IMR-90 (cell line): Measurements from ENCODE around the gene TJP1. TPM values are rescaled to one million over a fixed set of nuclear protein-coding genes. Genes with fewer than 3 reads are reported as not detected.

Experiments
- ATAC-seq: fragments of 200-7000 bp; cut with Tn5 transposase; 2 replicates; pipeline ENCODE4 v1.9.1; 2020; ENCODE audit warnings: low read depth, mild to moderate bottlenecking, moderate library complexity
- BruUV-seq: library from RNA; stranded (reverse); fragments of 400-500 nt; replicated peaks from 2 replicates; lab custom pipeline; 2021; lab: Mats Ljungman, UMichigan
- CTCF ChIA-PET: fragments of 300-600 bp; formaldehyde crosslinking; extraction: SDS; loops from one replicate; lab custom pipeline; 2021; ENCODE audit warnings: antibody characterized with exemption; lab: Yijun Ruan, JAX
- POLR2A ChIA-PET: fragments of 300-600 bp; sonication (Branson Sonifier 250); formaldehyde crosslinking; loops from one replicate; lab custom pipeline; 2022; ENCODE audit warnings: antibody characterized with exemption; ENCODE audit not compliant: unreplicated experiment; lab: Charles Lee
- DNase-seq: peaks from one replicate; pipeline ENCODE4 v3.0.0; 2013
- H2AFZ ChIP-seq: replicated peaks from 2 replicates; pipeline ENCODE3; 2013; ENCODE audit warnings: low read length, mild to moderate bottlenecking; ENCODE audit not compliant: poor library complexity
- H2AK5ac ChIP-seq: 2 replicates; pipeline ENCODE4 v1.6.1; 2013; ENCODE audit warnings: low read depth, low read length, inconsistent platforms
- H2AK9ac ChIP-seq: replicated peaks from 2 replicates; pipeline ENCODE3; 2013; ENCODE audit warnings: mild to moderate bottlenecking, low read depth, low read length, moderate library complexity; ENCODE audit not compliant: poor library complexity
- H2BK120ac ChIP-seq: 2 replicates; pipeline ENCODE4 v1.6.1; 2013; ENCODE audit warnings: low read depth, low read length, inconsistent platforms
- H2BK15ac ChIP-seq: 3 replicates; pipeline ENCODE4 v1.6.1; 2013; ENCODE audit warnings: low read depth, low read length, inconsistent platforms
- H2BK20ac ChIP-seq: 2 replicates; pipeline ENCODE4 v1.6.1; 2013; ENCODE audit warnings: low read depth, mild to moderate bottlenecking, inconsistent platforms, low read length, moderate library complexity
- H2BK5ac ChIP-seq: 2 replicates; pipeline ENCODE4 v1.6.1; 2013; ENCODE audit warnings: mild to moderate bottlenecking, low read depth, low read length, inconsistent platforms; ENCODE audit not compliant: poor library complexity, severe bottlenecking
- H3K14ac ChIP-seq: replicated peaks from 2 replicates; pipeline ENCODE4 v1.6.1; 2013; ENCODE audit warnings: low read depth, low read length, inconsistent platforms
- H3K18ac ChIP-seq: 2 replicates; pipeline ENCODE4 v1.6.1; 2013; ENCODE audit warnings: low read depth, low read length, control low read depth
- H3K23ac ChIP-seq: 2 replicates; pipeline ENCODE4 v1.6.1; 2013; ENCODE audit warnings: low read depth, low read length, inconsistent platforms
- H3K27ac ChIP-seq: 2 replicates; pipeline ENCODE4 v1.5.1; 2013; ENCODE audit warnings: mild to moderate bottlenecking, control low read depth, low read length; ENCODE audit not compliant: insufficient read depth
- H3K27me3 ChIP-seq: 2 replicates; pipeline ENCODE4 v1.6.1; 2013; ENCODE audit warnings: low read length; ENCODE audit not compliant: control insufficient read depth, insufficient read depth
- H3K36me3 ChIP-seq: 2 replicates; pipeline ENCODE4 v1.6.1; 2013; ENCODE audit warnings: low read length, mixed read lengths; ENCODE audit not compliant: control insufficient read depth, insufficient read depth
- H3K4ac ChIP-seq: 2 replicates; pipeline ENCODE4 v1.6.1; 2013; ENCODE audit warnings: low read depth, low read length, inconsistent platforms
- H3K4me1 ChIP-seq: 2 replicates; pipeline ENCODE4 v1.6.1; 2013; ENCODE audit warnings: low read length, mixed read lengths; ENCODE audit not compliant: control insufficient read depth, insufficient read depth
- H3K4me2 ChIP-seq: 2 replicates; pipeline ENCODE4 v1.6.1; 2013; ENCODE audit warnings: low read depth, mild to moderate bottlenecking, control low read depth, low read length, moderate library complexity
- H3K4me3 ChIP-seq: 2 replicates; pipeline ENCODE4 v1.5.1; 2013; ENCODE audit warnings: low read depth, mild to moderate bottlenecking, control low read depth, low read length, moderate library complexity; ENCODE audit not compliant: insufficient read depth
- H3K56ac ChIP-seq: 2 replicates; pipeline ENCODE4 v1.6.1; 2013; ENCODE audit warnings: low read length, inconsistent platforms; ENCODE audit not compliant: insufficient read depth; ENCODE audit errors: extremely low read depth
- H3K79me1 ChIP-seq, 2 experiments: 2 replicates each; pipeline ENCODE4 v1.6.1; 2013; ENCODE audit warnings: low read length in 2 of 2, inconsistent platforms in 1 of 2, low read depth in 1 of 2
- H3K9ac ChIP-seq: 2 replicates; pipeline ENCODE4 v1.6.1; 2013; ENCODE audit warnings: low read depth, low read length, control low read depth
- H3K9me1 ChIP-seq: 2 replicates; pipeline ENCODE4 v1.6.1; 2013; ENCODE audit warnings: low read length, inconsistent platforms; ENCODE audit not compliant: insufficient read depth
- H3K9me3 ChIP-seq: 2 replicates; pipeline ENCODE4 v1.6.1; 2013; ENCODE audit warnings: low read length; ENCODE audit not compliant: control insufficient read depth, insufficient read depth
- H4K20me1 ChIP-seq: 2 replicates; pipeline ENCODE4 v1.6.1; 2013; ENCODE audit warnings: low read length, inconsistent platforms; ENCODE audit not compliant: insufficient read depth
- H4K5ac ChIP-seq: 2 replicates; pipeline ENCODE4 v1.6.1; 2013; ENCODE audit warnings: mild to moderate bottlenecking, low read depth, low read length, control low read depth
- H4K8ac ChIP-seq, 2 experiments: 2 replicates each; pipeline ENCODE4 v1.6.1; 2013; ENCODE audit warnings: low read depth in 2 of 2, low read length in 2 of 2, control low read depth in 1 of 2, inconsistent platforms in 1 of 2
- H4K91ac ChIP-seq: 2 replicates; pipeline ENCODE4 v1.6.1; 2013; ENCODE audit warnings: low read depth, low read length, inconsistent platforms; ENCODE audit not compliant: insufficient read depth
- BHLHE40 ChIP-seq: fragments of 150-350 bp; IDR thresholded peaks from 2 replicates; pipeline ENCODE4 v1.6.1; 2016; ENCODE audit warnings: mild to moderate bottlenecking, low read depth, low read length
- CEBPB ChIP-seq: IDR thresholded peaks from 2 replicates; pipeline ENCODE4 v1.6.1; 2012; ENCODE audit warnings: low read depth, low read length, improper control_type of control experiment
- ELK1 ChIP-seq: fragments of 150-350 bp; IDR thresholded peaks from 2 replicates; pipeline ENCODE4 v1.6.1; 2016; ENCODE audit warnings: low read depth, mild to moderate bottlenecking, low read length, moderate library complexity, borderline replicate concordance
- FOS ChIP-seq: fragments of 150-350 bp; IDR thresholded peaks from 2 replicates; pipeline ENCODE4 v1.6.1; 2016; ENCODE audit warnings: low read depth, low read length
- MAFK ChIP-seq: IDR thresholded peaks from 2 replicates; pipeline ENCODE4 v1.6.1; 2012; ENCODE audit warnings: low read depth, low read length, improper control_type of control experiment
- MAZ ChIP-seq: IDR thresholded peaks from 2 replicates; pipeline ENCODE4 v1.6.1; 2012; ENCODE audit warnings: low read depth, mild to moderate bottlenecking, low read length, improper control_type of control experiment, moderate library complexity, borderline replicate concordance
- MXI1 ChIP-seq: IDR thresholded peaks from 2 replicates; pipeline ENCODE4 v1.6.1; 2012; ENCODE audit warnings: low read depth, mild to moderate bottlenecking, low read length, moderate library complexity, borderline replicate concordance
- POLR2A ChIP-seq: IDR thresholded peaks from 2 replicates; pipeline ENCODE4 v1.6.1; 2012; ENCODE audit warnings: mild to moderate bottlenecking, low read depth, low read length
- RAD21 ChIP-seq: IDR thresholded peaks from 2 replicates; pipeline ENCODE4 v1.6.1; 2012; ENCODE audit warnings: low read length, improper control_type of control experiment
- RCOR1 ChIP-seq: IDR thresholded peaks from 2 replicates; pipeline ENCODE4 v1.6.1; 2012; ENCODE audit warnings: mild to moderate bottlenecking, low read length, improper control_type of control experiment; ENCODE audit not compliant: insufficient replicate concordance
- SMC3 ChIP-seq: fragments of 150-350 bp; IDR thresholded peaks from 2 replicates; pipeline ENCODE4 v1.6.1; 2016; ENCODE audit warnings: low read depth, mild to moderate bottlenecking, antibody characterized with exemption, low read length, moderate library complexity
- USF2 ChIP-seq: fragments of 150-350 bp; IDR thresholded peaks from 2 replicates; pipeline ENCODE4 v1.6.1; 2017; ENCODE audit warnings: mild to moderate bottlenecking, antibody characterized with exemption, low read length, low read depth
- WGBS, 2 experiments: methylation state at CpG; one replicate each; pipeline versions ENCODE4 v1.1.5 to v1.1.7; 2013; ENCODE audit warnings: missing lambda C conversion rate in 2 of 2; ENCODE audit not compliant: insufficient read length in 1 of 2; ENCODE audit errors: extremely low coverage in 2 of 2; 5-methylcytosine and 5-hydroxymethylcytosine counted together
- dilution Hi-C: fragments of 300-500 bp; cut with HindIII; formaldehyde crosslinking; loops from one replicate; pipeline ENCODE4 v1.14.3; 2018; ENCODE audit warnings: low sequenced_read_pairs; ENCODE audit not compliant: unreplicated experiment
- in situ Hi-C: fragments of 300-500 bp; cut with MboI; formaldehyde crosslinking; loops from 3 replicates; pipeline ENCODE4 v1.14.3; 2019; ENCODE audit warnings: low sequenced_read_pairs, inconsistent platforms, mixed read lengths
- intact Hi-C: fragments of 100-400 bp; cut with micrococcal nuclease; formaldehyde crosslinking; loops from 2 replicates; pipeline ENCODE4 v1.10.0; 2022
- polyA plus RNA-seq, 3 experiments: library from polyadenylated mRNA; depleted of rRNA; stranded (reverse); fragments of >200 nt; gene quantifications; 2 replicates each; pipeline ENCODE4 v1.2.3, GENCODE V29; 2012; ENCODE audit warnings: low replicate concordance in 1 of 3
- total RNA-seq: library from RNA; depleted of rRNA; stranded (reverse); fragments of >200 nt; gene quantifications from 2 replicates; pipeline ENCODE4 v1.2.3, GENCODE V29; 2012
- TF ChIP-seq, protein P1 (sequence below): conservative IDR thresholded peaks from 2 replicates; pipeline ENCODE4 v1.5.1; 2012; ENCODE audit warnings: mild to moderate bottlenecking, low read depth, low read length, improper control_type of control experiment

The TJP1 gene
- total and polyA plus RNA-seq, 2 of the 4 experiments (the other 2 are of a cell fraction), result 42.2 to 43.4 TPM

DNA sequence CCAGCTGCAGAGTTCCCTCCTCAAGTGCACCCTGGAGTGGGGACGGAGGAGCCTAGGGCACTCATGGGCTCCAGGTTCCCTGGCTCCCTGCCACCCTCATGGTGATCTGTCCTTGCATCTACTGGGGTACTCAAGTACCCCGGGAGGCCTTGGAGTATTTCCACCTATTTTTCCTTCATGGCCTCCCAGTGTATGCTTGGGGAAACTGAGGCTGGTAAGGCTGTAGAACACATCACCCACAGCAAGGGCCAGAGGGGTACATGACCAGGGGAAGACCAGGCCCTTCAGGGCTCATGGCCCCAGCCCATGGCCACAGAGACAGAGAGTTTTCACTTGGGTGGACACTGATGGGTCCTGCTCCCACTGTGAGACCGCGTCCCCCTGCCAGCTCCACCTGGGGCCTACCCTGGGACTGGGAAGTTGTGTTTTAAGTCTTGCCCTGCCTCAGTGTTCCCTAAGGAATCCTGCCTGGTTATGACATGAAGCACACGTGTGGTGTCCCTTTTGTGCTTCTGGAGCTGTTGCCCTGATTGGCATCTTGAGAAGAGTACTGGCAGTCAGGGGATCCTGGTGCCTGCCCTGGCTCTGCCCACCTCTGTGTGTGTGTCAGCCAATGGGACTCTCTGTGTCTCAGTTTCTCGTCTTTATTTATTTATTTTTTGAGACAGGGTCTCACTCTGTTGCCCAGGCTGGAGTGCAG, 132.8 kb downstream of the TJP1 start:
- H3K9ac ChIP-seq, result no peak overlapping the region
- 83% methylated on average over 2 of the region's 6 CpGs; no CpG with 5 or more reads in 1 of the 2 experiments for WGBS, 2 experiments
- H4K5ac ChIP-seq, result no peak overlapping the region
- no TSS peak for BruUV-seq
- peak overlapping the region; percentile 23 for H2AFZ ChIP-seq
- no peak overlapping the region for H2AK5ac ChIP-seq
- POLR2A ChIA-PET, result no interaction called here
- H3K23ac ChIP-seq, result no peak overlapping the region
- H3K79me1 ChIP-seq, result no peaks in the 10 kb centered on the region
- no peaks in the 10 kb centered on the region for H4K20me1 ChIP-seq
- H4K8ac ChIP-seq, result no peak overlapping the region
- H3K27ac ChIP-seq, result no peak overlapping the region
- H3K9me1 ChIP-seq, result peaks cover 11% of the 10 kb centered on the region
- no peaks in the 10 kb centered on the region for H3K27me3 ChIP-seq
- intact Hi-C loops, result no loop called here
- H3K9me3 ChIP-seq, result no peaks in the 10 kb centered on the region
- DNase-seq, result no peak
- no peak for ATAC-seq
- H3K14ac ChIP-seq, result no peak overlapping the region
- CTCF ChIA-PET, result no interaction called here
- H3K4ac ChIP-seq, result no peak overlapping the region
- no peak overlapping the region for H2BK20ac ChIP-seq
- H2BK120ac ChIP-seq, result no peak overlapping the region
- H3K56ac ChIP-seq, result no peak overlapping the region
- H3K4me2 ChIP-seq, result no peak overlapping the region
- H3K4me3 ChIP-seq, result no peak overlapping the region
- in situ Hi-C loops, result no loop called here
- no peak overlapping the region for H2AK9ac ChIP-seq
- H4K91ac ChIP-seq, result no peak overlapping the region
- no peak for TF ChIP-seq MAZ
- TF ChIP-seq, protein P1, sequence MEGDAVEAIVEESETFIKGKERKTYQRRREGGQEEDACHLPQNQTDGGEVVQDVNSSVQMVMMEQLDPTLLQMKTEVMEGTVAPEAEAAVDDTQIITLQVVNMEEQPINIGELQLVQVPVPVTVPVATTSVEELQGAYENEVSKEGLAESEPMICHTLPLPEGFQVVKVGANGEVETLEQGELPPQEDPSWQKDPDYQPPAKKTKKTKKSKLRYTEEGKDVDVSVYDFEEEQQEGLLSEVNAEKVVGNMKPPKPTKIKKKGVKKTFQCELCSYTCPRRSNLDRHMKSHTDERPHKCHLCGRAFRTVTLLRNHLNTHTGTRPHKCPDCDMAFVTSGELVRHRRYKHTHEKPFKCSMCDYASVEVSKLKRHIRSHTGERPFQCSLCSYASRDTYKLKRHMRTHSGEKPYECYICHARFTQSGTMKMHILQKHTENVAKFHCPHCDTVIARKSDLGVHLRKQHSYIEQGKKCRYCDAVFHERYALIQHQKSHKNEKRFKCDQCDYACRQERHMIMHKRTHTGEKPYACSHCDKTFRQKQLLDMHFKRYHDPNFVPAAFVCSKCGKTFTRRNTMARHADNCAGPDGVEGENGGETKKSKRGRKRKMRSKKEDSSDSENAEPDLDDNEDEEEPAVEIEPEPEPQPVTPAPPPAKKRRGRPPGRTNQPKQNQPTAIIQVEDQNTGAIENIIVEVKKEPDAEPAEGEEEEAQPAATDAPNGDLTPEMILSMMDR, result no peak
- TF ChIP-seq ELK1, result no peak
- no peak for TF ChIP-seq USF2
- no peak for TF ChIP-seq RAD21
- no peak for TF ChIP-seq BHLHE40
- no peak for TF ChIP-seq CEBPB
- TF ChIP-seq FOS, result no peak
- no peak for TF ChIP-seq SMC3
- TF ChIP-seq RCOR1, result no peak
- no peak for TF ChIP-seq POLR2A
- TF ChIP-seq MAFK, result no peak
- no peak for TF ChIP-seq MXI1
- H3K4me1 ChIP-seq, result peaks cover 9% of the 10 kb centered on the region
- no peak overlapping the region for H2BK15ac ChIP-seq
- H3K18ac ChIP-seq, result no peak overlapping the region
- H2BK5ac ChIP-seq, result no peak overlapping the region
- dilution Hi-C loops, result no loop called here
- H3K36me3 ChIP-seq, result no peaks in the 10 kb centered on the region
